Measurements from ENCODE around the gene CXCL10.
A peak's percentile ranks its signal among the peaks of the same experiment; 100 is the strongest.
"Not testable (repeated sequence)": the region's sequence is repeated elsewhere in the genome, so short reads cannot be mapped to it uniquely, and the experiment has no call there.

Gene CXCL10

GRCh38 chr4:76023389-76023788 is at the start of gene CXCL10:
TSS of gene CXCL10 (minus strand) at chr4:76023497. CDS start at chr4:76023431, 66 bp downstream.
- peak; percentile 33 for DNase-seq (ENCODE audit: low spot score)

- DNase-seq (ENCODE audit: low spot score): no peak
Observed at GRCh38 chr4:76072760-76073159, 49.5 kb upstream of the CXCL10 start.

- peak; percentile 88 for DNase-seq (ENCODE audit: low spot score)
Observed at GRCh38 chr4:76067652-76068286, 44.5 kb upstream of the CXCL10 start.

- DNase-seq (ENCODE audit: low spot score): no peak
Observed at GRCh38 chr4:76066546-76066945, 43.2 kb upstream of the CXCL10 start.

- no peak for DNase-seq (ENCODE audit: low spot score)
Observed at GRCh38 chr4:76061982-76062381, 38.7 kb upstream of the CXCL10 start.

- DNase-seq (ENCODE audit: low spot score): no peak
Observed at GRCh38 chr4:76061421-76061820, 38.1 kb upstream of the CXCL10 start.

GRCh38 chr4:76060506-76060905 is 37.2 kb upstream of the CXCL10 start:
- no peak for DNase-seq (ENCODE audit: low spot score)

- DNase-seq (ENCODE audit: low spot score): no peak
Observed at GRCh38 chr4:76059750-76060149, 36.5 kb upstream of the CXCL10 start.

GRCh38 chr4:76058888-76059426 is 35.7 kb upstream of the CXCL10 start:
- DNase-seq (ENCODE audit: low spot score): no peak

GRCh38 chr4:76058302-76058701 is 35.0 kb upstream of the CXCL10 start:
- no peak for DNase-seq (ENCODE audit: low spot score)

- no peak for DNase-seq (ENCODE audit: low spot score)
Observed at GRCh38 chr4:76055421-76055820, 32.1 kb upstream of the CXCL10 start.

- DNase-seq (ENCODE audit: low spot score): no peak
Observed at GRCh38 chr4:76055016-76055415, 31.7 kb upstream of the CXCL10 start.

GRCh38 chr4:76053730-76054129 is 30.4 kb upstream of the CXCL10 start:
- DNase-seq (ENCODE audit: low spot score): no peak

GRCh38 chr4:76050560-76051050 is 27.3 kb upstream of the CXCL10 start:
- DNase-seq (ENCODE audit: low spot score): not testable (repeated sequence)

- DNase-seq (ENCODE audit: low spot score): not testable (repeated sequence)
Observed at GRCh38 chr4:76049860-76050416, 26.6 kb upstream of the CXCL10 start.

GRCh38 chr4:76044686-76045085 is 21.4 kb upstream of the CXCL10 start:
- not testable (repeated sequence) for DNase-seq (ENCODE audit: low spot score)

GRCh38 chr4:76043306-76043705 is 20.0 kb upstream of the CXCL10 start:
- not testable (repeated sequence) for DNase-seq (ENCODE audit: low spot score)

GRCh38 chr4:76042241-76042998 is 19.1 kb upstream of the CXCL10 start:
- DNase-seq (ENCODE audit: low spot score): not testable (repeated sequence)

GRCh38 chr4:76036855-76037254 is 13.6 kb upstream of the CXCL10 start:
- no peak for DNase-seq (ENCODE audit: low spot score)

GRCh38 chr4:76035799-76036380 is 12.6 kb upstream of the CXCL10 start, which contains the start of gene CXCL11:
TSS of gene CXCL11 (minus strand) at chr4:76036070. CDS start at chr4:76035987, 83 bp downstream.
- DNase-seq (ENCODE audit: low spot score): no peak

- no peak for DNase-seq (ENCODE audit: low spot score)
Observed at GRCh38 chr4:76035141-76035540, 11.8 kb upstream of the CXCL10 start.

- no peak for DNase-seq (ENCODE audit: low spot score)
Observed at GRCh38 chr4:76029300-76029699, 6.0 kb upstream of the CXCL10 start.

Data from pons (tissue), 1 donor.